ENCODE results near the gene MCM3. TPM values are rescaled to one million over a fixed set of nuclear protein-coding genes. Genes with fewer than 3 reads are reported as not detected.

MCM3 gene
- total RNA-seq, 6 experiments from 2014 or later: 6.6 to 35.9 (median 10.5) TPM

DNA sequence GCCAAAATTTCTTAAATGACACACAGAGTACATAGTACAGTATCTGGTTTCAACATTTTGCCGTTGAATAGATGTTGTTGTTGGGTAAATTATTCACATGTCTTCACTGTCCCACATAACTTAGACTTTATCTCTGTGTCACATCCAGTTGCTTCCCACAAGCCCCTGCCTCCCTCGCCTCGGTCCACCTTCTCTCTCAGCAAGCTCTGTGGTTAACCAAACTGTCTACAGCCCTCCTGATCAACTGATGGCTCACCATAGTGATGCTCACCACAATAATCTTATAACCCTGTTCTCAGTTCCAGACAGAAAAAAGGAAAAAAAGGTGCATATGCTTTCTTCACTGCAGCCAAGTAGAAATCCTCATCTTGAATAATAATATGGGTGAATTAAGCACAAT is 63.2 kb downstream of the MCM3 start:
- Histone ChIP-seq H3K27ac (no peak overlapping the region), H3K4me1 (no peaks in the 10 kb centered on the region), H3K4me3 (no peak overlapping the region), H3K36me3 (no peaks in the 10 kb centered on the region), H3K9me3 (no peaks in the 10 kb centered on the region), H3K27me3 (no peaks in the 10 kb centered on the region)
- intact Hi-C loops (cut with DNase I): no loop called here
- TF ChIP-seq CTCF (IDR thresholded peaks at IDR 0.05) (no peak), POLR2A (IDR thresholded peaks at IDR 0.05) (no peak)
- ATAC-seq (no peak), DNase-seq (no peak)
- WGBS (ENCODE audit: insufficient coverage, low coverage, low lambda C conversion rate, missing lambda C conversion rate): 29% methylated on average over 3 of the region's 3 CpGs

DNA sequence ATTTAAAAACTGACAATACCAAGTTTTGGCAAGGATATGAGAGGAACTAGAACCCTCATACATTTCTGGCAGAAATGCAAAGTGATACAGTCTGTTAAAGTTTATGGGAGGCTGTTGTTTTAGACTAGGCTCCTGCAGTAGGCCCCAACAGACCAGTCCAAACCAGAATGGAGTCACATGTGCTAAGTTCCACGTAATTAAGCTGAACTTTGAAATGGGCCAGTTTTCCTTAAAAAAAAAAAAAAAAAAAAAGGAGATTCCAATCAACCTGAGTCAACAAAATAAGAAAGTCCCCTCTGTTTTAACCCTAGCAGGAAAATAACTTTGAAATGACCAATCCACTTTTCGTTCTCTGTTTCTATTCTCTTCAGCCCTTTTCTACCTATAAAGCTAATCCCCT is 66.8 kb downstream of the MCM3 start:
- Histone ChIP-seq H3K36me3 (no peaks in the 10 kb centered on the region), H3K4me3 (no peak overlapping the region), H3K27ac (no peak overlapping the region), H3K27me3 (no peaks in the 10 kb centered on the region), H3K4me1 (no peaks in the 10 kb centered on the region), H3K9me3 (no peaks in the 10 kb centered on the region)
- intact Hi-C loops (cut with DNase I): no loop called here
- WGBS (ENCODE audit: insufficient coverage, low coverage, low lambda C conversion rate, missing lambda C conversion rate): 65% methylated on average over 2 of the region's 2 CpGs
- ATAC-seq (no peak), DNase-seq (no peak)
- TF ChIP-seq CTCF (IDR thresholded peaks at IDR 0.05): no peak
- no peak for TF ChIP-seq POLR2A (IDR thresholded peaks at IDR 0.05)

DNA sequence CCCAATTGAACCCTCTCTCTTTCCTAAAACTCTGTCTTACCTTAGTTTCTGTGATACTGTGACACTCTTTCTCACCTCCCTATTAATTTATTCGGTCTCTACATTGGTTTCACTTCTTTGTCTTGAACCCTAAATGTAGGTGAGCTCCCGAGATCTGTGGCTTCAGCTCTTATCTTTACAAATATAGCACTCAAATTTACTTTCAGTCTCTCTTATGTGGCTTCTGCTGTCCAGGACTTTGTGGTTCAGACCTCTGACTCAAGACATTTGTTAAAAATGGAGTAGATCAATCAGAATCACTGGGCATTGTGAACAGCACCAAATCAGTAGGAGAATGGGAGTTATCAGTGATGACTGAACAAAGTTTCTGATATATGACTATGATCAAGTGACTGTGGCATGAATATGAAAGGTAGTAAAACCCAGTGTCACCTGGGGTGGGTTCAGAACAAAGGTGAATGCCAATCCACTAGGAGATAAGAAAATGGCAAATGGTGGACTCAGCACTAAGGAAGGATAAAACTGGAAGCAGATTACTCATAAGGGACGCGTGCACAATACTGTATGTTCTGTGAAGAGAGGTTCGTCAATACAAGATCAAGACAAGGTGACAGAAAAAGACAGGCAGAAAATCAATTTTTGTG is 67.5 kb downstream of the MCM3 start:
- DNase-seq (no peak), ATAC-seq (no peak)
- 73% methylated on average over 5 of the region's 5 CpGs for WGBS (ENCODE audit: insufficient coverage, low coverage, low lambda C conversion rate, missing lambda C conversion rate)

GRCh38 chr6:52215787-52216186 is 68.8 kb downstream of the MCM3 start:
- intact Hi-C loops (cut with DNase I): no loop called here
- Histone ChIP-seq H3K27me3 (no peaks in the 10 kb centered on the region), H3K4me1 (no peaks in the 10 kb centered on the region), H3K36me3 (no peaks in the 10 kb centered on the region), H3K9me3 (no peaks in the 10 kb centered on the region), H3K27ac (no peak overlapping the region), H3K4me3 (no peak overlapping the region)
- ATAC-seq: no peak
- no peak for DNase-seq
- TF ChIP-seq POLR2A (IDR thresholded peaks at IDR 0.05): no peak
- TF ChIP-seq CTCF (IDR thresholded peaks at IDR 0.05): no peak

More for the DNA sequence above, 67.5 kb downstream of the MCM3 start:
- Histone ChIP-seq H3K27me3 (no peaks in the 10 kb centered on the region), H3K36me3 (no peaks in the 10 kb centered on the region), H3K27ac (no peak overlapping the region), H3K4me1 (no peaks in the 10 kb centered on the region), H3K9me3 (no peaks in the 10 kb centered on the region), H3K4me3 (no peak overlapping the region)
- intact Hi-C loops (cut with DNase I): no loop called here
- TF ChIP-seq POLR2A (IDR thresholded peaks at IDR 0.05) (no peak), CTCF (IDR thresholded peaks at IDR 0.05) (no peak)

Other genes starting within 250 kb of the MCM3 start
- 1 to 10 TPM; 1.2 to 3.0 (median 2.3) TPM for gene PKHD1, start 197.1 kb downstream of the MCM3 start, total RNA-seq
- not detected for gene IL17A, start 98.4 kb downstream of the MCM3 start, total RNA-seq
- not detected for gene IL17F, start 40.2 kb downstream of the MCM3 start, total RNA-seq
- gene PAQR8, start 77.4 kb upstream of the MCM3 start, total RNA-seq: 1 to 10 TPM in 3 of 6 experiments, under 1 TPM in 3; 0.29 to 1.5 (median 0.77) TPM
- gene EFHC1, start 135.6 kb upstream of the MCM3 start, total RNA-seq: 10 to 100 TPM in 1 of 6 experiments, 1 to 10 TPM in 5; 3.6 to 10.4 (median 6.0) TPM